K562 (cell line): ENCODE data around the gene KRI1. TPM values are rescaled to one million over a fixed set of nuclear protein-coding genes. Genes with fewer than 3 reads are reported as not detected.
A peak's percentile ranks its signal among the peaks of the same experiment; 100 is the strongest.

Experiments used
- ADNP ChIP-seq: fragments of 200-800 bp; sonication (Bioruptor generic); IDR thresholded peaks from 2 replicates; pipeline ENCODE4 v1.6.1; 2016; ENCODE audit warnings: missing genetic modification characterization, missing compliant biosample characterization
- CCAR2 ChIP-seq: fragments of 200-400 bp; formaldehyde crosslinking; IDR thresholded peaks from 2 replicates; pipeline ENCODE4 v1.6.1; 2017; ENCODE audit warnings: mild to moderate bottlenecking, low read depth, low read length
- CREB3L1 ChIP-seq: fragments of 450-650 bp; IDR thresholded peaks from 2 replicates; pipeline ENCODE4 v1.6.1; 2014; ENCODE audit warnings: low read depth, mild to moderate bottlenecking, moderate library complexity, borderline replicate concordance
- CREBBP ChIP-seq: IDR thresholded peaks from one replicate; pipeline ENCODE4 v1.6.1; 2012; ENCODE audit warnings: low read depth, mild to moderate bottlenecking, control low read depth, inconsistent platforms, low read length
- ESRRA ChIP-seq: fragments of 450-650 bp; IDR thresholded peaks from 2 replicates; pipeline ENCODE4 v1.6.1; 2014; ENCODE audit warnings: low read depth, mild to moderate bottlenecking, moderate library complexity, borderline replicate concordance
- ETV6 ChIP-seq, 3 experiments: fragments of 150-350 bp in 1 of 3; sonication (generic) in 1 of 3; formaldehyde crosslinking in 1 of 3; IDR thresholded peaks; 2 replicates each; pipeline versions ENCODE4 v1.6.1 to v1.8.0; 2014 to 2022; ENCODE audit warnings: borderline replicate concordance in 2 of 3, low read depth in 2 of 3, antibody characterized with exemption in 1 of 3, low read length in 1 of 3, mild to moderate bottlenecking in 1 of 3, missing genetic modification reagents in 1 of 3
- FOS ChIP-seq: IDR thresholded peaks from 3 replicates; pipeline ENCODE4 v1.6.1; 2011; ENCODE audit not compliant: insufficient read length; ENCODE audit errors: extremely low read depth
- FOXM1 ChIP-seq, 2 experiments: fragments of 450-650 bp in 1 of 2; sonication (generic) in 1 of 2; formaldehyde crosslinking in 1 of 2; IDR thresholded peaks; 2 replicates each; pipeline versions ENCODE4 v1.6.1 to v1.9.0; 2017 to 2022; ENCODE audit warnings: low read depth in 2 of 2, mild to moderate bottlenecking in 2 of 2, missing genetic modification reagents in 1 of 2, moderate library complexity in 1 of 2
- KAT8 ChIP-seq: fragments of 450-650 bp; IDR thresholded peaks from 2 replicates; pipeline ENCODE4 v1.6.1; 2016; ENCODE audit warnings: low read depth, mild to moderate bottlenecking
- MECOM ChIP-seq: fragments of 250-450 bp; sonication (Bioruptor Pico); IDR thresholded peaks from 2 replicates; pipeline ENCODE4 v1.8.0; 2022; ENCODE audit warnings: inconsistent platforms
- MYC ChIP-seq, 2 experiments: fragments of 250-450 bp in 1 of 2; sonication (Bioruptor Pico) in 1 of 2; IDR thresholded peaks; 2 replicates each; pipeline versions ENCODE4 v1.5.1 to v1.6.1; 2012 to 2021; ENCODE audit warnings: low read depth in 2 of 2, borderline replicate concordance in 1 of 2, improper control_type of control experiment in 1 of 2, low read length in 1 of 2, mild to moderate bottlenecking in 1 of 2, moderate library complexity in 1 of 2
- NCOA2 ChIP-seq, 2 experiments: fragments of 450-650 bp; IDR thresholded peaks; 2 replicates each; pipeline ENCODE4 v1.6.1; 2018; ENCODE audit warnings: mild to moderate bottlenecking in 2 of 2, moderate library complexity in 1 of 2; ENCODE audit not compliant: partially characterized antibody in 2 of 2
- NFIC ChIP-seq: fragments of 450-650 bp; IDR thresholded peaks from 2 replicates; pipeline ENCODE4 v1.6.1; 2017; ENCODE audit warnings: mild to moderate bottlenecking, inconsistent platforms
- PHF20 ChIP-seq: fragments of 450-650 bp; IDR thresholded peaks from 2 replicates; pipeline ENCODE4 v1.6.1; 2018; ENCODE audit not compliant: partially characterized antibody
- RCOR1 ChIP-seq, 2 experiments: IDR thresholded peaks; 2 replicates each; pipeline ENCODE4 v1.6.1; 2012; ENCODE audit warnings: low read depth in 2 of 2, low read length in 2 of 2, borderline replicate concordance in 1 of 2, improper control_type of control experiment in 1 of 2
- SREBF2 ChIP-seq: sonication (generic); formaldehyde crosslinking; IDR thresholded peaks from 2 replicates; pipeline ENCODE4 v1.4.0; 2020; ENCODE audit warnings: mild to moderate bottlenecking, missing genetic modification reagents
- TBL1XR1 ChIP-seq, 2 experiments: IDR thresholded peaks; 2 replicates each; pipeline ENCODE4 v1.6.1; 2012; ENCODE audit warnings: improper control_type of control experiment in 2 of 2, low read length in 2 of 2, mild to moderate bottlenecking in 1 of 2
- TRIM28 ChIP-seq: fragments of 450-650 bp; IDR thresholded peaks from 2 replicates; pipeline ENCODE4 v1.6.1; 2017
- ZBTB12 ChIP-seq: fragments of 250-450 bp; sonication (Bioruptor Pico); IDR thresholded peaks from 2 replicates; pipeline ENCODE4 v1.4.0; 2020
- ZFX ChIP-seq: sonication (generic); formaldehyde crosslinking; IDR thresholded peaks from 2 replicates; pipeline ENCODE4 v1.8.0; 2022; ENCODE audit warnings: mild to moderate bottlenecking, missing genetic modification reagents, moderate library complexity
- ZNF282 ChIP-seq: sonication (generic); formaldehyde crosslinking; IDR thresholded peaks from 2 replicates; pipeline ENCODE4 v1.8.1; 2023; ENCODE audit warnings: missing genetic modification reagents
- ZNF717 ChIP-seq: fragments of 250-450 bp; sonication (Bioruptor Pico); IDR thresholded peaks from 2 replicates; pipeline ENCODE4 v1.5.0; 2021
- ZNF766 ChIP-seq: fragments of 200-800 bp; sonication (Bioruptor generic); conservative IDR thresholded peaks from 2 replicates; pipeline ENCODE4 v1.6.1; 2016; ENCODE audit warnings: missing genetic modification characterization, missing compliant biosample characterization
- ZNF778 ChIP-seq: fragments of 450-650 bp; formaldehyde crosslinking; IDR thresholded peaks from 2 replicates; pipeline ENCODE4 v1.4.0; 2020; ENCODE audit warnings: mild to moderate bottlenecking, moderate library complexity
- polyA plus RNA-seq, 8 experiments: library from polyadenylated mRNA; depleted of rRNA in 4 of 8; stranded (reverse) in 5 of 8; unstranded in 3 of 8; fragments of >200 nt; fragmentation: Nextera tagmentation in 2 of 8; fragmentation: Illumina TruSeq in 1 of 8; extraction: Ambion mirVana in 2 of 8; extraction: Trizol in 1 of 8; gene quantifications; 2 replicates each; pipeline versions ENCODE4 v1.2.1 to v1.2.3, GENCODE V29; 2011 to 2014; ENCODE audit warnings: inconsistent platforms in 1 of 8, missing spikeins in 1 of 8
- total RNA-seq, 7 experiments: library from RNA; depleted of rRNA in 6 of 7; stranded (reverse); fragments of >200 nt in 6 of 7; fragmentation: Illumina TruSeq in 2 of 7; extraction: Trizol in 2 of 7; gene quantifications; 2 replicates each; pipeline versions ENCODE4 v1.2.1 to v1.2.3, GENCODE V29; 2011 to 2021; ENCODE audit warnings: low replicate concordance in 1 of 7

Gene KRI1
- total and polyA plus RNA-seq, 9 of the 15 experiments (the other 6 are each of a cell fraction or from before 2014, with no cell fraction given): 1.1 to 50.7 (median 24.7) TPM

- peak; percentile 86 for TF ChIP-seq ZNF282 (CRISPR knock-in tag)
- TF ChIP-seq ZFX (CRISPR knock-in tag): peak; percentile 61
- peak; percentile 32 for TF ChIP-seq PHF20
- TF ChIP-seq ADNP: no peak
- TF ChIP-seq FOS: no peak
- TF ChIP-seq MECOM (CRISPR knock-in tag): no peak
- no peak for TF ChIP-seq TRIM28
- TF ChIP-seq CREB3L1: no peak
- TF ChIP-seq ZNF717 (CRISPR knock-in tag): no peak
- no peak for TF ChIP-seq NCOA2 (IDR thresholded peaks at IDR 0.05; ENCODE audit: partially characterized antibody in 2 of 2)
- no peak for TF ChIP-seq ZBTB12 (CRISPR knock-in tag)
- no peak for TF ChIP-seq CREBBP
- TF ChIP-seq CCAR2: no peak
- TF ChIP-seq KAT8: no peak
- TF ChIP-seq ZNF778 (CRISPR knock-in tag): no peak
- TF ChIP-seq NFIC: peak; percentile 20; the same call in 1 of the 2 replicates
- peak; percentile 90 for TF ChIP-seq MYC (IDR thresholded peaks at IDR 0.05; ENCODE audit: low read depth, low read length)
- TF ChIP-seq MYC (CRISPR knock-in tag; IDR thresholded peaks at IDR 0.05; ENCODE audit: borderline replicate concordance, low read depth): peak; percentile 79; the same call in 1 of the 2 replicates
- no peak for TF ChIP-seq FOXM1 (IDR thresholded peaks at IDR 0.05; ENCODE audit: low read depth)
- 0 out of 2 replicates have a peak, but pooled peaks have one; percentile 57 for TF ChIP-seq FOXM1 (CRISPR knock-in tag; IDR thresholded peaks at IDR 0.05; ENCODE audit: low read depth)
- TF ChIP-seq SREBF2 (CRISPR knock-in tag): no peak
- 0 out of 4 replicates have a peak, but pooled peaks of 1 of the 2 experiments have one; percentile 10 for TF ChIP-seq RCOR1 (IDR thresholded peaks at IDR 0.05; ENCODE audit: borderline replicate concordance in 1 of 2, low read depth in 2 of 2, low read length in 2 of 2)
- no peak for TF ChIP-seq TBL1XR1 (IDR thresholded peaks at IDR 0.05; ENCODE audit: low read length in 2 of 2)
- no peak for TF ChIP-seq ETV6 (IDR thresholded peaks at IDR 0.05; ENCODE audit: borderline replicate concordance in 1 of 2, low read depth in 2 of 2, low read length in 1 of 2)
- TF ChIP-seq ETV6 (CRISPR knock-in tag; IDR thresholded peaks at IDR 0.05; ENCODE audit: borderline replicate concordance): no peak
- peak; percentile 43; the same call in 1 of the 2 replicates for TF ChIP-seq ESRRA
- TF ChIP-seq ZNF766 (CRISPR knock-in tag): 0 out of 2 replicates have a peak, but pooled peaks have one; percentile 7
These were observed at the start of gene KRI1 (continued) for GRCh38 chr19:10565567-10566407.
